SK-N-SH (cell line): ENCODE data around the gene SCN3A.

ENCODE experiments used
- CHD2 ChIP-seq: fragments of 150-350 bp; IDR thresholded peaks from 2 replicates; pipeline ENCODE4 v1.6.1; 2018; ENCODE audit warnings: low read length; ENCODE audit not compliant: partially characterized antibody
- MAX ChIP-seq: IDR thresholded peaks from 2 replicates; pipeline ENCODE4 v1.4.0; 2012; ENCODE audit warnings: low read depth

DNA sequence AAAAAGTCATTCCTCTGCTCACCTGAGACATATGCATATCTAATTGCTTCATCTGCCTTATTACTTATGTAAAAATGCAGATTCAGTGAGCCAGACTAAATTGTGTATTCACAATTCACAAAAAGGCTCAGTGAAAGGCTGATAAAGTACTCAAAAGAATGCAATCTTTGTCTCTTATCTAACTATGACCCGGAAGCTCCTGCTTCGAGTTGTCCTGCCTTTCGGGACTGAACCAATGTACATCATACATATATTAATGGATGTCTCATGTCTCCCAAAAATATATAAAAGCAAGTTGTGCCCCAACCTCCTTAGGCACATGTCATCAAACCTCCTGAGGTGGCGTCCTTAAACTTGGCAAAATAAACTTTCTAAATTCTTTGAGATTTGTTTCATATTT, 120.5 kb downstream of the SCN3A start:
- TF ChIP-seq CHD2: no peak
- TF ChIP-seq MAX: no peak
